Measurements from ENCODE around the gene CCNF. TPM values are rescaled to one million over a fixed set of nuclear protein-coding genes. Genes with fewer than 3 reads are reported as not detected.

CCNF gene
- total and polyA plus RNA-seq, 4 donors, result 0.88 to 46.3 (median 1.8) TPM

DNA sequence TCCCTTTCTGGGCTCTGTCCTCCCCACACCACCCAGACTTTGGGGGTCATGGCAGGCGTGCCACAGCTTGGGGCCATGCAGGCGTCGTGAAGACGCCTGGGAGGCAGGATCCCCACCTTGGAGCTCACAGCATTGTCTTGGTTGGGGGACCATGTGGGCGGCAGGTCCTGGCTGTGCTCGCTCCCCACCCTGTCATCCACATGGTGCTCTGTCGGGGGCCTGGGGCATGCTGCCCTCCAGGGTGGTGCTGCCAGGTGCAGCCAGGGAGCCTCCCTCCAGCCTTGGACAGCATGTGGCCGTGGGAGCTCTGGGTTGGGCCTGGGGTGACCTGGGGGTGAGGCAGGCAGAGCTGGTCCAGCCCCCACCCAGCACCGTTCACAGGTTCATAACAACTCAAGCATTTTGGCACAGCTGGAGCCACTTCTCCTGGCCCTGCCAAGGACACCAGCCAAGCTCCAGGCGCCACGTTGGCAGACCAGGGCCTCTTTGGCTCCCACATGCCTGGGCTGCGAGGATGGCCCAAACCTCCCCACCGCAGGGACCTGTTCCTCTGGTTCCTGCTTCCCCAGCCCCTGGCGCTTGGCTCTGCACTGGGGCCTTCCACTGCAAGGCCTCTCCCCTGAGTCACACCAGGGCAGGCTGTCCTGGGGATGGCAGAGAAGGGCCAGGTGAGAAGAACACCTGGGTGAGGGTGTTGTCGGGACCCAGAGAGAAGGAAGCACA lies 69.4 kb downstream of the CCNF start:
- H3K36me3 ChIP-seq (ENCODE audit: control insufficient read depth in 4 of 4, insufficient read depth in 3 of 4, low read depth in 1 of 4, low read length in 3 of 4), result peaks cover 0 to 9% (median under 1%) of the 10 kb centered on the region in 4 donors
- no peak overlapping the region for H3K27ac ChIP-seq (ENCODE audit: low read depth in 1 of 2, low read length in 2 of 2)
- DNase-seq (ENCODE audit: low spot score), result no peak
- peaks cover 18 to 55% (median 37%) of the 10 kb centered on the region in 4 donors for H3K4me1 ChIP-seq (ENCODE audit: control insufficient read depth in 4 of 4, insufficient read depth in 4 of 4, low read length in 3 of 4)
- no peak overlapping the region for H3K9ac ChIP-seq (ENCODE audit: low read depth in 1 of 2, low read length in 2 of 2)
- H3K4me3 ChIP-seq (ENCODE audit: low read depth in 1 of 3, low read length in 3 of 3), result no peak overlapping the region
- TF ChIP-seq FOXA1 (IDR thresholded peaks at IDR 0.05) (no peak), RAD21 (IDR thresholded peaks at IDR 0.05) (no peak)
- TF ChIP-seq, protein P1, sequence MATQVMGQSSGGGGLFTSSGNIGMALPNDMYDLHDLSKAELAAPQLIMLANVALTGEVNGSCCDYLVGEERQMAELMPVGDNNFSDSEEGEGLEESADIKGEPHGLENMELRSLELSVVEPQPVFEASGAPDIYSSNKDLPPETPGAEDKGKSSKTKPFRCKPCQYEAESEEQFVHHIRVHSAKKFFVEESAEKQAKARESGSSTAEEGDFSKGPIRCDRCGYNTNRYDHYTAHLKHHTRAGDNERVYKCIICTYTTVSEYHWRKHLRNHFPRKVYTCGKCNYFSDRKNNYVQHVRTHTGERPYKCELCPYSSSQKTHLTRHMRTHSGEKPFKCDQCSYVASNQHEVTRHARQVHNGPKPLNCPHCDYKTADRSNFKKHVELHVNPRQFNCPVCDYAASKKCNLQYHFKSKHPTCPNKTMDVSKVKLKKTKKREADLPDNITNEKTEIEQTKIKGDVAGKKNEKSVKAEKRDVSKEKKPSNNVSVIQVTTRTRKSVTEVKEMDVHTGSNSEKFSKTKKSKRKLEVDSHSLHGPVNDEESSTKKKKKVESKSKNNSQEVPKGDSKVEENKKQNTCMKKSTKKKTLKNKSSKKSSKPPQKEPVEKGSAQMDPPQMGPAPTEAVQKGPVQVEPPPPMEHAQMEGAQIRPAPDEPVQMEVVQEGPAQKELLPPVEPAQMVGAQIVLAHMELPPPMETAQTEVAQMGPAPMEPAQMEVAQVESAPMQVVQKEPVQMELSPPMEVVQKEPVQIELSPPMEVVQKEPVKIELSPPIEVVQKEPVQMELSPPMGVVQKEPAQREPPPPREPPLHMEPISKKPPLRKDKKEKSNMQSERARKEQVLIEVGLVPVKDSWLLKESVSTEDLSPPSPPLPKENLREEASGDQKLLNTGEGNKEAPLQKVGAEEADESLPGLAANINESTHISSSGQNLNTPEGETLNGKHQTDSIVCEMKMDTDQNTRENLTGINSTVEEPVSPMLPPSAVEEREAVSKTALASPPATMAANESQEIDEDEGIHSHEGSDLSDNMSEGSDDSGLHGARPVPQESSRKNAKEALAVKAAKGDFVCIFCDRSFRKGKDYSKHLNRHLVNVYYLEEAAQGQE (IDR thresholded peaks at IDR 0.05), result no peak
- TF ChIP-seq, protein P2, sequence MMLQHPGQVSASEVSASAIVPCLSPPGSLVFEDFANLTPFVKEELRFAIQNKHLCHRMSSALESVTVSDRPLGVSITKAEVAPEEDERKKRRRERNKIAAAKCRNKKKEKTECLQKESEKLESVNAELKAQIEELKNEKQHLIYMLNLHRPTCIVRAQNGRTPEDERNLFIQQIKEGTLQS (IDR thresholded peaks at IDR 0.05), result no peak
- TF ChIP-seq, protein P3, sequence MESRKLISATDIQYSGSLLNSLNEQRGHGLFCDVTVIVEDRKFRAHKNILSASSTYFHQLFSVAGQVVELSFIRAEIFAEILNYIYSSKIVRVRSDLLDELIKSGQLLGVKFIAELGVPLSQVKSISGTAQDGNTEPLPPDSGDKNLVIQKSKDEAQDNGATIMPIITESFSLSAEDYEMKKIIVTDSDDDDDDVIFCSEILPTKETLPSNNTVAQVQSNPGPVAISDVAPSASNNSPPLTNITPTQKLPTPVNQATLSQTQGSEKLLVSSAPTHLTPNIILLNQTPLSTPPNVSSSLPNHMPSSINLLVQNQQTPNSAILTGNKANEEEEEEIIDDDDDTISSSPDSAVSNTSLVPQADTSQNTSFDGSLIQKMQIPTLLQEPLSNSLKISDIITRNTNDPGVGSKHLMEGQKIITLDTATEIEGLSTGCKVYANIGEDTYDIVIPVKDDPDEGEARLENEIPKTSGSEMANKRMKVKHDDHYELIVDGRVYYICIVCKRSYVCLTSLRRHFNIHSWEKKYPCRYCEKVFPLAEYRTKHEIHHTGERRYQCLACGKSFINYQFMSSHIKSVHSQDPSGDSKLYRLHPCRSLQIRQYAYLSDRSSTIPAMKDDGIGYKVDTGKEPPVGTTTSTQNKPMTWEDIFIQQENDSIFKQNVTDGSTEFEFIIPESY (IDR thresholded peaks at IDR 0.05), result no peak
- H3K27me3 ChIP-seq (ENCODE audit: control insufficient read depth in 4 of 4, insufficient read depth in 4 of 4, low read length in 3 of 4), result no peaks in the 10 kb centered on the region
- WGBS, result 65% methylated on average over 15 of the region's 15 CpGs
- no peaks in the 10 kb centered on the region for H3K9me3 ChIP-seq (ENCODE audit: control insufficient read depth in 4 of 4, low read length in 3 of 4)

DNA sequence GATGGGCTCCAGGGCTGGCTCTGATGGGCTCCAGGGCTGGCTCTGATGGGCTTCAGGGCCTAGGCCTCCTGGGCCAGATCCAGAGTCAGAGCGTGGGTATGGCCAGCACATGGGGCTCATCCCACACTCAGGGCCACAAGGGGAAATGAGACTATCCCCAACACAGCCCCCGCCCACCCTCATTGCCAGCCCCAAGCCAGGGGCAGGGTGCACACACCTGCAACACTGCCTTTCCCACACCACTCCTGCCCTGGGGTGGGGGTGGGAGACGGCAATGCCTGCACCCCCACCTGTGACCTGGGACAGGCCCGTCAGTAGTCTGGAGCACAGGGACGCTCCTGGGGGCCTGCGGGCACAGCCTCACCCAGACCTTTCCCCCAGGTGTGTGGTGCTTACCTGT lies 70.2 kb downstream of the CCNF start:
- H3K4me1 ChIP-seq (ENCODE audit: control insufficient read depth in 4 of 4, insufficient read depth in 4 of 4, low read length in 3 of 4), result peaks cover 18 to 55% (median 37%) of the 10 kb centered on the region in 4 donors
- no peak for DNase-seq (ENCODE audit: low spot score)
- H3K27ac ChIP-seq (ENCODE audit: low read depth in 1 of 2, low read length in 2 of 2), result no peak overlapping the region
- H3K9ac ChIP-seq (ENCODE audit: low read depth in 1 of 2, low read length in 2 of 2), result no peak overlapping the region
- H3K9me3 ChIP-seq (ENCODE audit: control insufficient read depth in 4 of 4, low read length in 3 of 4), result no peaks in the 10 kb centered on the region
- 92% methylated on average over 6 of the region's 6 CpGs for WGBS
- peaks cover 0 to 9% (median under 1%) of the 10 kb centered on the region in 4 donors for H3K36me3 ChIP-seq (ENCODE audit: control insufficient read depth in 4 of 4, insufficient read depth in 3 of 4, low read depth in 1 of 4, low read length in 3 of 4)
- TF ChIP-seq YY1 (IDR thresholded peaks at IDR 0.05) (no peak), FOXA1 (IDR thresholded peaks at IDR 0.05) (no peak), HNF4G (IDR thresholded peaks at IDR 0.05) (no peak), HNF4A (conservative IDR thresholded peaks at IDR 0.05) (no peak), NR2F2 (IDR thresholded peaks at IDR 0.05) (no peak), FOXA2 (IDR thresholded peaks at IDR 0.05) (no peak), EGR1 (IDR thresholded peaks at IDR 0.05; ENCODE audit: low read depth in 2 of 2) (no peak), GABPA (IDR thresholded peaks at IDR 0.05 in 1 of 2, conservative IDR thresholded peaks at IDR 0.05 in 1 of 2) (no peak), RXRA (IDR thresholded peaks at IDR 0.05) (no peak), TAF1 (conservative IDR thresholded peaks at IDR 0.05) (no peak), RAD21 (IDR thresholded peaks at IDR 0.05) (no peak), JUND (IDR thresholded peaks at IDR 0.05) (no peak), SP1 (IDR thresholded peaks at IDR 0.05) (no peak)
- TF ChIP-seq, protein P1 (IDR thresholded peaks at IDR 0.05), result no peak
- TF ChIP-seq, protein P3 (IDR thresholded peaks at IDR 0.05), result no peak
- TF ChIP-seq, protein P2 (IDR thresholded peaks at IDR 0.05), result no peak
- TF ChIP-seq, protein P4, sequence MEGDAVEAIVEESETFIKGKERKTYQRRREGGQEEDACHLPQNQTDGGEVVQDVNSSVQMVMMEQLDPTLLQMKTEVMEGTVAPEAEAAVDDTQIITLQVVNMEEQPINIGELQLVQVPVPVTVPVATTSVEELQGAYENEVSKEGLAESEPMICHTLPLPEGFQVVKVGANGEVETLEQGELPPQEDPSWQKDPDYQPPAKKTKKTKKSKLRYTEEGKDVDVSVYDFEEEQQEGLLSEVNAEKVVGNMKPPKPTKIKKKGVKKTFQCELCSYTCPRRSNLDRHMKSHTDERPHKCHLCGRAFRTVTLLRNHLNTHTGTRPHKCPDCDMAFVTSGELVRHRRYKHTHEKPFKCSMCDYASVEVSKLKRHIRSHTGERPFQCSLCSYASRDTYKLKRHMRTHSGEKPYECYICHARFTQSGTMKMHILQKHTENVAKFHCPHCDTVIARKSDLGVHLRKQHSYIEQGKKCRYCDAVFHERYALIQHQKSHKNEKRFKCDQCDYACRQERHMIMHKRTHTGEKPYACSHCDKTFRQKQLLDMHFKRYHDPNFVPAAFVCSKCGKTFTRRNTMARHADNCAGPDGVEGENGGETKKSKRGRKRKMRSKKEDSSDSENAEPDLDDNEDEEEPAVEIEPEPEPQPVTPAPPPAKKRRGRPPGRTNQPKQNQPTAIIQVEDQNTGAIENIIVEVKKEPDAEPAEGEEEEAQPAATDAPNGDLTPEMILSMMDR (IDR thresholded peaks at IDR 0.05; ENCODE audit: low read depth, low read length, missing input control), result no peak
- no peaks in the 10 kb centered on the region for H3K27me3 ChIP-seq (ENCODE audit: control insufficient read depth in 4 of 4, insufficient read depth in 4 of 4, low read length in 3 of 4)
- H3K4me3 ChIP-seq (ENCODE audit: low read depth in 1 of 3, low read length in 3 of 3), result no peak overlapping the region
